Neuronal stem cell (in vitro differentiated cells): ENCODE measurements around the gene CAMK2A.

Source experiments
- DNase-seq: peaks from one replicate; pipeline ENCODE4 v3.0.0-alpha.2; 2013; ENCODE audit warnings: low spot score
- H2AFZ ChIP-seq: one replicate; pipeline ENCODE4 v1.6.1; 2013; ENCODE audit warnings: mild to moderate bottlenecking, low read length, inconsistent platforms
- H2AK5ac ChIP-seq: 2 replicates; pipeline ENCODE4 v1.6.1; 2013; ENCODE audit warnings: low read depth, mild to moderate bottlenecking, inconsistent platforms, low read length, moderate library complexity, mixed read lengths
- H2BK120ac ChIP-seq: 2 replicates; pipeline ENCODE4 v1.6.1; 2013; ENCODE audit warnings: low read depth, mild to moderate bottlenecking, inconsistent platforms, low read length, moderate library complexity, mixed read lengths
- H2BK12ac ChIP-seq: one replicate; pipeline ENCODE4 v1.6.1; 2013; ENCODE audit warnings: low read length, inconsistent platforms
- H2BK15ac ChIP-seq: 2 replicates; pipeline ENCODE4 v1.6.1; 2013; ENCODE audit warnings: mild to moderate bottlenecking, low read length, inconsistent platforms, mixed read lengths
- H2BK5ac ChIP-seq: one replicate; pipeline ENCODE4 v1.6.1; 2013; ENCODE audit warnings: inconsistent platforms, mild to moderate bottlenecking, low read length, moderate library complexity
- H3K14ac ChIP-seq: one replicate; pipeline ENCODE4 v1.6.1; 2013; ENCODE audit warnings: low read length, inconsistent platforms
- H3K18ac ChIP-seq: 2 replicates; pipeline ENCODE4 v1.6.1; 2013; ENCODE audit warnings: low read length, inconsistent platforms
- H3K23ac ChIP-seq: 2 replicates; pipeline ENCODE4 v1.6.1; 2013; ENCODE audit warnings: low read depth, mild to moderate bottlenecking, mixed read lengths, low read length, inconsistent platforms; ENCODE audit not compliant: poor library complexity
- H3K27ac ChIP-seq: replicated peaks from 3 replicates; pipeline ENCODE4 v1.5.1; 2013; ENCODE audit warnings: low read length, inconsistent platforms
- H3K27me3 ChIP-seq, 3 experiments: 2 replicates each; pipeline ENCODE4 v1.6.1; 2013; ENCODE audit warnings: low read length in 3 of 3, mild to moderate bottlenecking in 2 of 3, inconsistent platforms in 1 of 3, low read depth in 1 of 3, mixed read lengths in 1 of 3, moderate library complexity in 1 of 3; ENCODE audit not compliant: control insufficient read depth in 3 of 3, insufficient read depth in 3 of 3
- H3K36me3 ChIP-seq, 2 donors: replicated peaks in 1 of 2; 2 replicates each; pipeline ENCODE4 v1.6.1; 2013; ENCODE audit warnings: low read length in 2 of 2; ENCODE audit not compliant: control insufficient read depth in 2 of 2, insufficient read depth in 2 of 2
- H3K4ac ChIP-seq: 2 replicates; pipeline ENCODE4 v1.6.1; 2013; ENCODE audit warnings: inconsistent platforms, mild to moderate bottlenecking, low read length, moderate library complexity
- H3K4me1 ChIP-seq, 2 donors: 1 replicate in 1 of 2; 2 replicates in 1 of 2; pipeline ENCODE4 v1.6.1; 2013; ENCODE audit warnings: low read length in 2 of 2, low read depth in 1 of 2; ENCODE audit not compliant: control insufficient read depth in 2 of 2, insufficient read depth in 1 of 2
- H3K4me2 ChIP-seq: one replicate; pipeline ENCODE4 v1.6.1; 2013; ENCODE audit warnings: mild to moderate bottlenecking, low read length, inconsistent platforms; ENCODE audit not compliant: insufficient read depth, poor library complexity, severe bottlenecking
- H3K4me3 ChIP-seq, 2 donors: 2 replicates each; pipeline ENCODE4 v1.5.1; 2013; ENCODE audit warnings: low read length in 2 of 2, mild to moderate bottlenecking in 2 of 2, inconsistent platforms in 1 of 2, moderate library complexity in 1 of 2
- H3K79me1 ChIP-seq: one replicate; pipeline ENCODE4 v1.6.1; 2013; ENCODE audit warnings: low read depth, mild to moderate bottlenecking, inconsistent platforms, low read length, moderate library complexity
- H3K9ac ChIP-seq: one replicate; pipeline ENCODE4 v1.6.1; 2013; ENCODE audit warnings: mild to moderate bottlenecking, low read depth, low read length, inconsistent platforms; ENCODE audit not compliant: poor library complexity
- H3K9me3 ChIP-seq, 2 donors: replicated peaks in 1 of 2; 2 replicates each; pipeline versions ENCODE3 to v1.6.1; 2013; ENCODE audit warnings: low read length in 2 of 2, mild to moderate bottlenecking in 2 of 2, inconsistent platforms in 1 of 2, low read depth in 1 of 2, mixed read lengths in 1 of 2, moderate library complexity in 1 of 2; ENCODE audit not compliant: control insufficient read depth in 2 of 2, insufficient read depth in 1 of 2
- H4K8ac ChIP-seq: one replicate; pipeline ENCODE4 v1.6.1; 2013; ENCODE audit warnings: low read depth, mild to moderate bottlenecking, inconsistent platforms, low read length, moderate library complexity
- H4K91ac ChIP-seq: one replicate; pipeline ENCODE4 v1.6.1; 2013; ENCODE audit warnings: low read length, low read depth, mild to moderate bottlenecking, inconsistent platforms; ENCODE audit not compliant: poor library complexity
- WGBS, 2 donors: extraction: QIAGEN DNeasy Blood & Tissue Kit; methylation state at CpG; one replicate each; pipeline ENCODE4 v1.1.7; 2013; ENCODE audit warnings: missing lambda C conversion rate in 2 of 2, mixed read lengths in 1 of 2; ENCODE audit not compliant: insufficient read length in 2 of 2, insufficient replicate concordance in 1 of 2; ENCODE audit errors: extremely low coverage in 2 of 2; 5-methylcytosine and 5-hydroxymethylcytosine counted together

The CAMK2A gene

GRCh38 chr5:150253416-150254208 lies 36.0 kb downstream of the CAMK2A start:
- Histone ChIP-seq H2BK5ac (no peak overlapping the region), H2AK5ac (peak overlapping the region; percentile 86), H3K4me3 (no peak overlapping the region), H2BK120ac (no peak overlapping the region), H3K23ac (peak overlapping the region; percentile 25), H4K91ac (no peak overlapping the region), H3K4me2 (no peak overlapping the region), H2BK15ac (peak overlapping the region; percentile 51), H3K18ac (peak overlapping the region; percentile 72), H3K4ac (no peak overlapping the region), H2BK12ac (no peak overlapping the region), H4K8ac (no peak overlapping the region), H3K27me3 (no peaks in the 10 kb centered on the region), H3K9me3 (no peaks in the 10 kb centered on the region), H3K36me3 (no peaks in the 10 kb centered on the region), H3K9ac (no peak overlapping the region), H2AFZ (no peak overlapping the region), H3K27ac (no peak overlapping the region), H3K79me1 (no peaks in the 10 kb centered on the region), H3K4me1 (peaks cover 25 to 44% of the 10 kb centered on the region in 2 donors), H3K14ac (no peak overlapping the region)
- DNase-seq: no peak
- no CpG with 5 or more reads among the region's 10 CpGs for WGBS, 2 donors

- Histone ChIP-seq H2AFZ (no peak overlapping the region), H2AK5ac (no peak overlapping the region), H3K4me3 (no peak overlapping the region), H4K91ac (no peak overlapping the region), H3K9ac (no peak overlapping the region), H3K4me1 (peaks cover 18 to 33% of the 10 kb centered on the region in 2 donors), H4K8ac (no peak overlapping the region), H3K27me3 (no peaks in the 10 kb centered on the region), H3K18ac (no peak overlapping the region), H3K9me3 (no peaks in the 10 kb centered on the region), H3K27ac (no peak overlapping the region), H2BK5ac (no peak overlapping the region), H2BK15ac (no peak overlapping the region), H3K14ac (no peak overlapping the region), H3K4me2 (no peak overlapping the region), H2BK120ac (no peak overlapping the region), H3K23ac (no peak overlapping the region), H3K79me1 (no peaks in the 10 kb centered on the region), H3K4ac (no peak overlapping the region), H2BK12ac (no peak overlapping the region), H3K36me3 (no peaks in the 10 kb centered on the region)
- no CpG with 5 or more reads among the region's 6 CpGs for WGBS, 2 donors
- DNase-seq: no peak
These were observed 37.1 kb downstream of the CAMK2A start for GRCh38 chr5:150252489-150252888.

- H2BK12ac ChIP-seq: no peak overlapping the region
- H3K27ac ChIP-seq: no peak overlapping the region
- H3K18ac ChIP-seq: peak overlapping the region; percentile 22
- peak overlapping the region; percentile 21 for H2AK5ac ChIP-seq
- no peak overlapping the region for H3K4ac ChIP-seq
- peaks cover 17 to 24% of the 10 kb centered on the region in 2 donors for H3K4me1 ChIP-seq
- H4K91ac ChIP-seq: no peak overlapping the region
- no peaks in the 10 kb centered on the region for H3K36me3 ChIP-seq
- no peaks in the 10 kb centered on the region for H3K27me3 ChIP-seq
- no peak overlapping the region for H2BK120ac ChIP-seq
- no peak overlapping the region for H2BK5ac ChIP-seq
- no peak overlapping the region for H3K9ac ChIP-seq
- no peak overlapping the region for H2BK15ac ChIP-seq
- no peak overlapping the region for H3K14ac ChIP-seq
- no peak for DNase-seq
- no peak overlapping the region for H2AFZ ChIP-seq
- H3K4me3 ChIP-seq: no peak overlapping the region
- no peak overlapping the region for H4K8ac ChIP-seq
- WGBS, 2 donors: no CpG with 5 or more reads among the region's 7 CpGs
- no peaks in the 10 kb centered on the region for H3K9me3 ChIP-seq
- no peak overlapping the region for H3K4me2 ChIP-seq
- H3K79me1 ChIP-seq: no peaks in the 10 kb centered on the region
- no peak overlapping the region for H3K23ac ChIP-seq
These were observed 38.1 kb downstream of the CAMK2A start for GRCh38 chr5:150251504-150251903.

GRCh38 chr5:150249744-150250143 lies 39.8 kb downstream of the CAMK2A start:
- Histone ChIP-seq H4K8ac (no peak overlapping the region), H3K9me3 (no peaks in the 10 kb centered on the region), H3K27me3 (no peaks in the 10 kb centered on the region), H3K4me1 (peaks cover 8 to 17% of the 10 kb centered on the region in 2 donors), H2BK15ac (no peak overlapping the region), H2BK120ac (no peak overlapping the region), H3K23ac (no peak overlapping the region), H2AFZ (no peak overlapping the region), H3K36me3 (no peaks in the 10 kb centered on the region), H3K4ac (no peak overlapping the region), H3K14ac (no peak overlapping the region), H2BK12ac (no peak overlapping the region), H3K79me1 (no peaks in the 10 kb centered on the region), H3K18ac (peak overlapping the region; percentile 36), H4K91ac (no peak overlapping the region), H3K27ac (no peak overlapping the region), H2AK5ac (peak overlapping the region; percentile 42), H3K4me2 (no peak overlapping the region), H3K4me3 (no peak overlapping the region), H2BK5ac (no peak overlapping the region), H3K9ac (no peak overlapping the region)
- DNase-seq: no peak
- no CpG with 5 or more reads among the region's 5 CpGs for WGBS, 2 donors
